ENCODE results near the gene UNC79. TPM values are rescaled to one million over a fixed set of nuclear protein-coding genes. Genes with fewer than 3 reads are reported as not detected.

The UNC79 gene
- total and polyA plus RNA-seq, 9 donors, result 0.04 to 1.1 (median 0.15) TPM

- Histone ChIP-seq H3K27me3 (no peaks in the 10 kb centered on the region), H3K27ac (no peak overlapping the region), H3K9me3 (no peaks in the 10 kb centered on the region), H3K4me3 (no peak overlapping the region), H3K4me1 (ENCODE audit: insufficient read depth) (no peaks in the 10 kb centered on the region), H3K36me3 (no peaks in the 10 kb centered on the region)
- DNase-seq, result no peak
- TF ChIP-seq CTCF (IDR thresholded peaks at IDR 0.05), result no peak
- no peak for TF ChIP-seq POLR2A (IDR thresholded peaks at IDR 0.05)
- no peak for TF ChIP-seq EP300 (IDR thresholded peaks at IDR 0.05)
- intact Hi-C loops (cut with DNase I), result no loop called here
- WGBS, 3 donors, result 77 to 83% (median 81%) methylated on average over 22 to 23 of the region's 23 CpGs
These were observed 296.5 kb downstream of the UNC79 start for GRCh38 chr14:93727039-93727740.

GRCh38 chr14:93727917-93728650 is 297.3 kb downstream of the UNC79 start:
- intact Hi-C loops (cut with DNase I), result no loop called here
- H3K9me3 ChIP-seq, result no peaks in the 10 kb centered on the region
- H3K4me1 ChIP-seq (ENCODE audit: insufficient read depth), result no peaks in the 10 kb centered on the region
- no peak overlapping the region for H3K4me3 ChIP-seq
- 90 to 92% (median 91%) methylated on average over 19 of the region's 19 CpGs for WGBS, 3 donors
- peak in 1 of 5 donors; percentile 13 for DNase-seq
- TF ChIP-seq EP300 (IDR thresholded peaks at IDR 0.05) (no peak), POLR2A (IDR thresholded peaks at IDR 0.05) (no peak)
- no peaks in the 10 kb centered on the region for H3K27me3 ChIP-seq
- no peaks in the 10 kb centered on the region for H3K36me3 ChIP-seq
- H3K27ac ChIP-seq, result no peak overlapping the region

GRCh38 chr14:93728651-93729016 is 297.9 kb downstream of the UNC79 start:
- Histone ChIP-seq H3K4me3 (no peak overlapping the region), H3K27ac (no peak overlapping the region), H3K4me1 (ENCODE audit: insufficient read depth) (peaks cover under 1% of the 10 kb centered on the region), H3K36me3 (no peaks in the 10 kb centered on the region), H3K27me3 (no peaks in the 10 kb centered on the region), H3K9me3 (no peaks in the 10 kb centered on the region)
- intact Hi-C loops (cut with DNase I), result no loop called here
- DNase-seq, result no peak
- TF ChIP-seq CTCF (IDR thresholded peaks at IDR 0.05) (no peak), EP300 (IDR thresholded peaks at IDR 0.05) (no peak), POLR2A (IDR thresholded peaks at IDR 0.05) (no peak)
- 86 to 98% (median 93%) methylated on average over 8 of the region's 8 CpGs for WGBS, 3 donors

GRCh38 chr14:93729993-93730392 is 299.3 kb downstream of the UNC79 start:
- intact Hi-C loops (cut with DNase I), result no loop called here
- peaks cover 2% of the 10 kb centered on the region for H3K4me1 ChIP-seq (ENCODE audit: insufficient read depth)
- H3K27me3 ChIP-seq, result no peaks in the 10 kb centered on the region
- no peak overlapping the region for H3K4me3 ChIP-seq
- no peaks in the 10 kb centered on the region for H3K36me3 ChIP-seq
- DNase-seq, result no peak
- WGBS, 3 donors, result 84 to 88% (median 87%) methylated on average over 10 of the region's 10 CpGs
- no peaks in the 10 kb centered on the region for H3K9me3 ChIP-seq
- TF ChIP-seq CTCF (IDR thresholded peaks at IDR 0.05), result no peak
- TF ChIP-seq POLR2A (IDR thresholded peaks at IDR 0.05), result no peak
- TF ChIP-seq EP300 (IDR thresholded peaks at IDR 0.05), result no peak
- no peak overlapping the region for H3K27ac ChIP-seq

- 46 to 65% (median 55%) methylated on average over 7 of the region's 7 CpGs for WGBS, 3 donors
- TF ChIP-seq EP300 (IDR thresholded peaks at IDR 0.05) (no peak), CTCF (IDR thresholded peaks at IDR 0.05) (no peak), POLR2A (IDR thresholded peaks at IDR 0.05) (no peak)
- Histone ChIP-seq H3K27me3 (no peaks in the 10 kb centered on the region), H3K27ac (no peak overlapping the region), H3K36me3 (no peaks in the 10 kb centered on the region), H3K9me3 (no peaks in the 10 kb centered on the region), H3K4me3 (no peak overlapping the region), H3K4me1 (ENCODE audit: insufficient read depth) (peaks cover 2% of the 10 kb centered on the region)
- intact Hi-C loops (cut with DNase I), result no loop called here
- DNase-seq, result no peak
These were observed 301.0 kb downstream of the UNC79 start for GRCh38 chr14:93731753-93732152.

Data from ovary (tissue), 9 donors.